HK-2 (cell line): ENCODE results near the gene B4GALNT1.
A peak's percentile ranks its signal among the peaks of the same experiment; 100 is the strongest.
"Not testable (repeated sequence)": the region's sequence is repeated elsewhere in the genome, so short reads cannot be mapped to it uniquely, and the experiment has no call there.

ENCODE experiments used
- DNase-seq: peaks from one replicate; pipeline ENCODE4 v3.0.0-alpha.2; 2018; ENCODE audit not compliant: unreplicated experiment

B4GALNT1 gene

DNA sequence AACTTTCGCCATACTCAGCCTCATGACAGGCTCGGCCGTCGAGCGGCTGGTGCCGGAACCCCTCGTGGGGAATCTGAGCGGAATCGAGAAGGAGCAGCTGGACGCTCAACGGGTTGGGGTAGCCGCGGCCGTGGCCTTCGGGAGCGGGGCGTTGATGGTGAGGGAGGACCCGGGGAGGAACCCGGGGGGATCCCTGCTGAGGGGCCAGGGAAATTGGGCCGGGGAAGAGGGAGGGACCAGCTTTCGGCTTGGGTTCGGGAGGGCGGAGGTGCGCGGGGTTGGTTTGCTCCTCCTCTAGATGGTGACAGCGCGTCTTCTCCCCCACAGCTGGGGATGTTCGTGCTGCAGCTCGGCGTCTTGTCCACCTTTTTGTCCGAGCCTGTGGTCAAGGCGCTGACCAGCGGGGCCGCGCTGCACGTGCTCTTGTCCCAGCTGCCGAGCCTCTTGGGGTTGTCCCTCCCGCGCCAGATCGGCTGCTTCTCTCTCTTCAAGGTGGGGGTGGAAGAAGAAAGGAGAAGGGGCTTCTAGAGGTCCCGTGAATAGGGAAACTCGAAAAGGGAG lies 12.0 kb downstream of the B4GALNT1 start:
- no peak for DNase-seq

DNA sequence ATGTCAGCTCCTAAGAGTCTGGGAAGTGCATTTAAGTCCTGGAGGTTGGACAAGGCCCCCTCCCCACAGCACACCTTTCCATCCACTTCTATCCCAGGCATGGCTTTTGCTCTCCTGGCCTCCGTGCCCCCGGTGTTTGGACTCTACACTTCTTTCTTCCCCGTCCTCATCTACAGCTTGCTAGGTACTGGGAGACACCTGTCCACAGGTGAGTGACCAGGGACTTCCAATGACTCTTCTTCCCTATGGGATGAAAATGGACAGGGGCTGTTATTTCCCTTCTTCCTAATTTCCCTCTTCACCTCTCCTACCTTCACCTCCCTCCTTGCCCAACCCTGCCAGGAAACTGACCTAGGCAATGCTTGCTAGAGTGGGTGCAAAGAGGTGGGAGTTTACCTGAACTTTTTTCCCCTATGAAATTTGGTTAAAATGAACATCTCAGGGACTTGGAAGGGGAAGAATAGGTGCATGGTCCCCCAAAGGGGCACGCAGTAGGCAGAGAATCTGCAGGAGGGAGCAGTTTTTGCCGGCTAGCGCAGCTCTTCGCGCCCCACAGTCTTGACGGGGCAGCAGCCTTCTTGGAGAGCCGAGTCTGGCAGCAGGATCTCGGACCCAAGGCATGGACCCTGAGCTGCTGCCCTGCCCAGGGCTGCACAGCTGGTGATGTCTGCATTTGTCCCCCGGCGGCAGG lies 12.6 kb downstream of the B4GALNT1 start:
- DNase-seq, result no peak

DNA sequence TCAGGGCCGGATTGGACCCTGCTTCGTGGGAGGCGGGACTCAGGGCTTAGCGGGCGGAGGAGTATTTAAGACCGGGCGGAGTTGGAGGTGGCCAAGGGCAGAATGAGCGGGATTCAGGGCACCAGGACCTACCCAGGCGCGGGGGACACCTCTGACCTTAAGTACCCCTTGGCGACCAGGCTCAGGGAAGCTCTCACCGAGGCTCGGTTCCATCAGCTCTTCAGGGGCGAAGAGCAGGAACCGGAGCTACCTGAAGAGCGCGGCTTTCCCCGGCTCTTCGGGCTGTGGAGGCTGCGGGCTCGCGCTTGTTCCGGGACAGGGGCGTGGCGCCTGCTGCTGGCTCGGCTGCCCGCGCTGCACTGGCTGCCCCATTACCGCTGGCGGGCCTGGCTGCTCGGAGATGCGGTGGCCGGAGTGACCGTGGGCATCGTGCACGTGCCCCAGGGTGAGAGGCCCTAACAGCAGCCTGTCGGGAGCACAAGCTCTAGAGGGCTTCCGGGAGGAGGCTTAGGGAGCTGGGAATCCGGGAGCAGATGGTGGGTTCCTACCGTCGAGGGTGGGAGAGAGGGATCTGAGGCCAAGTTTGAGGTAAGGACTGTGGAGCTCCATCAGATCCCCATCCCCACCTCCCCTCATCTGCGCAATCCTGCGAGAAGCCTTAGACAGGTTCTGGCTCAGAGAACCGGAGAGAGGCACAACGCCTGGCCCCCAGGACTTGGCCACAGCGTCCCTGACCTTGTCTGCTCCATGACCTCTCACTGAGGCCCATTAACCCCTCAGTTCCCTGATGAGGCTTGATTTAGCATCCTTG lies 13.4 kb downstream of the B4GALNT1 start:
- DNase-seq, result no peak

DNA sequence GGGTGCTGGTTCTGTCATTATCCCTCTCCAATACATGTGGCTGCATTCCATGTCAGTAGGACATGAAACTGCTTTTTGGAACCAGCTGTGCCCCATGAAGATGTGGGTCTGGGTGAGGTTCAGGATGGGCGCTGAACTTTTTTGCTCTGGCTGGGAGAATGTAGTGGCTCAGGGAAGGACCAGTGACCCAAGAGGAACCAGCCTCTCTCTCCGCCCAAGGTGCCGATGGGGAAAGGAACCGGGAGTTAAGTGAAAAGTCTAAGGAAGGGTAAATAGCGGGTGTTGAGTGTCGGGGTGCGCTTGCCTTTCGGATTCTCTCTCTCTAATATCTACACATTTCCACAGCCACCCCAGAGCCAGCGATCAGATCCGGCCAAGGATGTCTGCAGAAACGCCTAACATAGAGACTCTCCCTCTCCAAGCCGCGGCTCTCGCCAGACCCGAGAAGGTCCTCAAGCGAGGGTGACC lies 14.0 kb downstream of the B4GALNT1 start:
- no peak for DNase-seq

DNA sequence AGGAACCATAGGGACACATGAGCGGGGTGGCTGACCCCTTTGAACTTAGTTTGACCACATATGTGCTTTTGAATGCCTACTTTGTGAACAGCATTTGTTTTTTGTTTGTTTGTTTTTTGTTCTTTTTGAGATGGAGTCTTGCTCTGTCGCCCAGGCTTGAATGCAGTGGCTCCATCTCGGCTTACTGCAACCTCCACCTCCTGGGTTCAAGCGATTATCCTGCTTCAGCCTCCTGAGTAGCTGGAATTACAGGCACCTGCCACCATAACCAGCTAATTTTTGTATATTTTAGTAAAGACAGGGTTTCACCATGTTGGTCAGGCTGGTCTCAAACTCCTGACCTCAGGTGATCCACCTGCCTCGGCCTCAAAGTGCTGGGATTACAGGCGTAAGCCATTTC lies 14.6 kb downstream of the B4GALNT1 start:
- not testable (repeated sequence) for DNase-seq

DNA sequence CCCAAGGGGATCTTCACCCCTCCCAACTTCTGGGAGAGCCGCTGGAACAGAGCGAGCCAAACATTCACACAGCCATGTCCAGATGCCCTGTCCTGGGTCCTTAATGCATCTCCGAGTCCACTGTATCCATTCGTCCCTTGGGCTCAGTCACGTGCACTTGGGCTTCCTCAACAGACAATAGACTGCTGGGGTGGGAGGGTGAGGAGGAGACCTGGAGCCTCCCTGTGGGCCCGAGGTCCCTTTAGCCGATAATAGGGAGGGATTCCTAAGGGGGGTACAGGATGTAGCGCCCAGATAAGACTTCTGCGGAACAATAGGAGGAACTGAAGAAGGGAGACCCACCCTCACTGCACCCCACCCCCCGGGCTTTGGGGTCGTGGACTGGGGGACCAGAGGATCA lies 15.1 kb downstream of the B4GALNT1 start:
- no peak for DNase-seq

DNA sequence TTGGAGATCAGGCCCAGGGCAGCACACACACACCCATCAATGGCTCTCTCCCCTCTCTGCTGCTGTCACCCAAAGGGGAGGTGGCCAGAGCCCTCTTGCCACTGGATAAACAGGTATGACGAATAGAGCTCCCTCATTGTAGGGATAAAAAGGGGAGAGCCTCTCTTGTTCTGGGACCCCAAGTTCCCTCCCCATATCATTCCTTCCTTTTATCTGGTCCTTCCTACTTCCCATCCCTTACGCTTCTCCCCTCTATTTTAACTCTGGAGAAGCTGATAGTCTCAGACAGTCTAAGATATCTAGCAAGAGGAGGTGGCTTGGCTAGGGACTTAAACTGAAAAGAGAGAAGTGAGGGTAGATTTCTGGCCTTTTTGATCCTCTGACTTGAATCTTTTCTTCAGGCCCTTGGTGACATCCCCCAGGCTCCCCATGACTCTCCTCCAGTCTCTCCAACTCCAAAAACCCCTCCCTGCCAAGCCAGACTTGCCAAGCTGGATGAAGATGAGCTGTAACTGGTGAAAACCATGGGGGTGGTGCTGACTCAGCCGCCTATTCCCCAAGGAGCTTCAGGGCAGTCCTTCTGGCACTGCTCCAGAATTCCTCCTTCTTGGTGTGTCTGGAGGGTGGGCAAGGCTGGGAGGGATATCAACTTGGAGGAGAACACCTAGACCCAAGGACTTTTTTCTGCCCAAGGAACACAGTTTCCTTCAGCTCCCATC lies 16.5 kb downstream of the B4GALNT1 start:
- no peak for DNase-seq

DNA sequence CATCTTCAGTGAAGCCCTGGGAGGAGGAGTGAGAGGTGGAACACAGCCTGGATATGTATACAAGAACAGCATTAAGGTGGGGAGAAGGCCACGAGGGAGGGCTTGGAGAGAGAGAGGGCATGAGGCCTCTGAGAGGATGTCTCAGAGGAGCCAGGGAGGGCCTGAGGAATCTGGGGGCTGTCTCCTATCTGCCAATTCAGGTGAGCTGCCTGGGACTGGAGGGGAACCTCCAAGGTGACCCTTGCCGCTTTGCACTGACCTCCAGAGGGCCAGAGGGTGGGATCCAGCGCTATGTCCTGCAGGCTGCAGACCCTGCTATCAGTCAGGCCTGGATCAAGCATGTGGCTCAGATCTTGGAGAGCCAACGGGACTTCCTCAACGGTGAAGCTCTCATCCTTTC lies 17.4 kb downstream of the B4GALNT1 start:
- DNase-seq, result no peak

DNA sequence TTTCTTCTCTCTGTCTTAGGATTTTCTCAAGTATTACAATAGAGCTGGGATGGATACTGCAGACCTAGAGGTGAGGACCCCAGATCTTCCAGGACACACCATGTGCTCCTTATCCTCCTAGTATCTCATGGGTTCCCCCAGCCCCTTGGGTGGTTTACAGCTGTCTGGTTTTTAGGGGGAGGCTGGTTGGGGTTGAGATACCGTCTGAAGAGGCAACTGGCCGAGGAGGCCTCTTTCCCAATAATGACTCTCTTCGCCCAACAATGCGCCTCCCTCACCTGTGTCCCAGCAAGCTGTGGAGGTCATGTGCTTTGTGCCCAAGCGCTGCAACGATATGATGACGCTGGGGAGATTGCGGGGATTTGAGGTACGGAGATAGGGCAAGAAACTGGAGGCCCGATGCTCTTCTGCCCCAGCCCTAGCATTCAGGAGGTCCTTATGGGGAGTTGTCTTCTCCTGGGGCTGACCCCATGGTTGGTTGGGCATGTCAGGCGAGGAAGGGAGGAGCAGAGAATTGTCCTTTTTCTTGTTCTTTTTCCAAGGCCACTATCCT lies 18.0 kb downstream of the B4GALNT1 start:
- no peak for DNase-seq

DNA sequence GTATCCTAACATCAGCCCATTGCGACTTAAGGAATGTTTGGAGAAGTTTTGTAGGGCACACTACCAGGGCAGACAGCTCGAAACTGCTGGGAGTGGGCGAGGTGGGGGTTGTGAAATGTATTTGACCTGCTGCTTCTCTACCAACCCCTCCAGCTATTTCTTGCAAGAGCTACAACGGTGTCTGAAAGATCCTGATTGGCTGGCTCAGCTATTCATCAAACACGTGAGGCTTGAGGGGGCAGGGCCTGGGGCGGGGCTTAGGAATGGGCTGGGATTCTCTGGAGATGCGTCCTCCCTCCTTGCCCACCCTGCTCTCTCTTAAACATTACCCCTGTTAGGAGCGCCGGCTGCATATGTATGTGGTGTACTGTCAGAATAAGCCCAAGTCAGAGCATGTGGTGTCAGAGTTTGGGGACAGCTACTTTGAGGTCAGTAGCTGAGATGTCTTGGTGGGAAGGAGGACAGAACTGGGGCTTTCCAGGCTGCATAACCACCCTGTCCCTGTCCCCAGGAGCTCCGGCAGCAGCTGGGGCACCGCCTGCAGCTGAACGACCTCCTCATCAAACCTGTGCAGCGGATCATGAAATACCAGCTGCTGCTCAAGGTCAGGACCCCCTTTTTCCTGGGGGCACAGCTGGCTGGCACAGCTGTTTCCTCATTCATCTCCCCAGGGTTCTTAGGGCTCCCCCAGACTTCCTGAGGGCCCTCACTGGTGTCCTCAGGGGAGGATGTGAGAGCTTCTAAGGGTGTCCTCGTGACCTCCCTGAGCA lies 18.6 kb downstream of the B4GALNT1 start:
- no peak for DNase-seq

DNA sequence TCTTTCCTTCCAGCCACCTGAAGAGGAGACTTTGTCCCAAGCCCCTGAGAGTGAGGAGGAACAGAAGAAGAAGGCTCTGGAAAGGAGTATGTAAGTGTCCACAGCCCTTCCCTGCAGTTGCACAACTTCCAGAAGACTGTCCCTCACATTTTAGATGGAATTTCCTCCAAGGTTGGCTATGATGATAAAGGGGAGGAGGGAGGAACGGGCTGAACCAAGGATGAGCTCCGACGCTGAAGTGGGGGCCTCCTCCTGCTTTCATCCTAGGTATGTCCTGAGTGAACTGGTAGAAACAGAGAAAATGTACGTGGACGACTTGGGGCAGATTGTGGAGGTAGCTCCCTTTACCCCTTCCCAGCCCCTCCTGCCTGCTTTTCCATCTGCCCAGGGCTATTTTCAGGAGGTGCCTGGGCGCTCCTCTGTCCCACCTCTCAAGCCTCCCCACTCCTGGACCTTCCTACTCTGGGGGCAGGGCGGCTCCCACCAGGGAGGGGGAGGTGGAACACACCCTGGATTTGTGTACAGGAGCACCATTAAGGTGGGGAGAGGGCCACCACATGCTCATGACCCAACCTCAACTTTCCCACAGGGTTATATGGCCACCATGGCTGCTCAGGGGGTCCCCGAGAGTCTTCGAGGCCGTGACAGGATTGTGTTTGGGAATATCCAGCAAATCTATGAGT lies 19.4 kb downstream of the B4GALNT1 start:
- DNase-seq, result no peak

DNA sequence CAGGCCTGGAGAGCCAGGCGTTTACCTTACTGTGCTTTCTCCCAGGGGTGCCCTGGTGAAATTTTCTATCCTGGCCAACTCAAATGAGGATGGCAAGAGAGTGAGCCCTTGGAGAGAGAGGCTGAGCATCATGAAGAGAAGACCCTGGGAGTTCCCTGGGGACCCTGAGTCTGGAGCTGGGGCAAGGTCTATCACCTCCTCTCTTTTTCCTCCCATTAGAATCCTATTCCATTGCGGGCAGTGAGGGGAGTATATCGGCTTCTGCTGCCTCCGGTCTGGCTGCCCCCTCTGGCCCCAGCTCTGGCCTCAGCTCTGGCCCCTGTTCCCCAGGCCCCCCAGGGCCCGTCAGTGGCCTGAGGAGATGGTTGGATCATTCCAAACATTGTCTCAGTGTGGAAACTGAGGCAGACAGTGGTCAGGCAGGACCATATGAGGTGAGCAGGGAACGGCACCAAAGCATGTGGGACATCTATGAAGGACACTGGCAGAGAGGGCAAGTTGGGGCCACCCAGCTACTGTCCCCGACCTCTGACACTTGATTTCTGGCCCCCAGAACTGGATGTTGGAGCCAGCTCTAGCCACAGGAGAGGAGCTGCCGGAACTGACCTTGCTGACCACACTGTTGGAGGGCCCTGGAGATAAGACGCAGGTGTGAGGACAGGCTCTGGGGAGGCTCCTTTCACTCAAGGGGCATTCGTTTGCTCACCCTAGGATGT lies 20.1 kb downstream of the B4GALNT1 start:
- DNase-seq, result no peak

DNA sequence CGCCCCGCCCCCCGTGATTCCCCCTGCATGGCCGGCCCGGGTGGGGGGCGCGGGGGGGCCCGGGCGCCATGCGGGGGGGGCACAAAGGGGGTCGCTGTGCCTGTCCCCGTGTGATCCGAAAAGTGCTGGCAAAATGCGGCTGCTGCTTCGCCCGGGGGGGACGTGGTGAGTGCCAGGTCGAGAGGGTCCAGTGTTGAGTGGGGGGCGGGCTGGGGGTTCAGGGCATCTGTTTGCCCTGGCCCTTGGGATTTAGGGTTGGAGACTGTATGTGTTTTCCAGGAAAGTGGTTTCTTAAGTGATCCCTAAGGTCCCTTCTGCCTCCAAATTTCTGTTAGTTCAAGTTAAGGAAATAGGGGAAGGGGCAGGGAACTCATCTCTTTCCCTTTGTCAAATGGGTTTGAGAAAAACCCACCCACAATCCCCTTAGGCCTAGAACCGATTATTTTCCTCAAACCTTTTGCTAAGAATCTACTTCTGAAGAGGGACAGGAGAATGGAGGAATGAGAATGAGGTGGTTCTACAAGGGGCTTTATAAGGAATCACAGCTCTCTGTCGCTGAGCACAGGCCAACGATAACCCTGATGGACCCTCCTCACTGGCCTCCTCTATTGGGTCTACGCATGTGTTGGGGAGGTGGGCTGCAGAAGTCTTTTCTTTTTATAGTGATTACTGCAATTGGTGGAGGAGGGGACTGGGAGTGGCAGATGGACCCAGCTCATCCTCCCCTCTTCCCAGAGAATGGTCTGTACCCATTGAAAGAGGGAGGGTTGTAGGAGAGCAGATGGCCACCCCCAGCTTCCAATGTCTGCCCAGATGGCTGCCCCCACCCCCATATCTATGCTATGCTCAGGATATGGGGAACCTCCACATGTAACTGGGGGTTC lies 20.9 kb downstream of the B4GALNT1 start:
- no peak for DNase-seq

DNA sequence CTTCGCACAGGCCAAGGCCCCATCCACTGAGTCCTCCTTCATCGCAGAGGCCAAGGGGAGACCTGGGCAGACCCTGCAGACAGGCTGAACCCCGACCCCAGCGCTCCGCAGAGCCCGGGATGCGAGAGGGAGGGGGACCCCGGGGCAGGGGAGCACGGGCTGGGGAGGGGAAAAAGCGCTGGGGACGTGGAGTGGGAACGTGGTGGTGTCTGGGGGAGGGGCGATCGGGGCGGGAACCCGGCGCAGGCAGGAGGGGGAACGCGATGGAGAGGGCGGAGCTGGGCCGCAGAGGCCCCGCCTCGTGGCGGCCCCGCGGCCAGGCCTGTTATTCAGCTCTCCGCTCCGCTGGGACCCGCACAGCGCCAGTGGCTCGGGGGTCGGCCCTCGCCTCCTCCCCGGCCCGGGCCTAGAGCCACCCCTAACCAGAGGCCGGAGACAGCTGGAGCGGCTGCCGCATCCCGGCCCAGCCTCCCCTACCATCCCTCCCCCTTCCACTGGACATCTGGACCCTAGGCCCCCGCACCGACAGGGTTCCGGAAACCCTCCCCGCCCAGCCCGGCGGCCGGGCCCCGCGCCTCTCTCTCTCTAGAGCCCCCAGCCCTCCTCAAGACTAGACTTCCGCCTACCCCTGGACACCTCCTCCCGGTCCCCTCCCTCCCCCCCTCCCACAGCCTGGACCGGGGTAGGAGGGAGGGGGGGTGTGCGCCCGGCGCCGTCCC lies 21.7 kb downstream of the B4GALNT1 start, which contains the start of gene ARHGEF25:
Gene ARHGEF25 (plus strand): TSS at position 328 of the 719 bp plus-strand sequence. CDS start 460 bp downstream, outside the sequence.
- DNase-seq, result peak; percentile 54

DNA sequence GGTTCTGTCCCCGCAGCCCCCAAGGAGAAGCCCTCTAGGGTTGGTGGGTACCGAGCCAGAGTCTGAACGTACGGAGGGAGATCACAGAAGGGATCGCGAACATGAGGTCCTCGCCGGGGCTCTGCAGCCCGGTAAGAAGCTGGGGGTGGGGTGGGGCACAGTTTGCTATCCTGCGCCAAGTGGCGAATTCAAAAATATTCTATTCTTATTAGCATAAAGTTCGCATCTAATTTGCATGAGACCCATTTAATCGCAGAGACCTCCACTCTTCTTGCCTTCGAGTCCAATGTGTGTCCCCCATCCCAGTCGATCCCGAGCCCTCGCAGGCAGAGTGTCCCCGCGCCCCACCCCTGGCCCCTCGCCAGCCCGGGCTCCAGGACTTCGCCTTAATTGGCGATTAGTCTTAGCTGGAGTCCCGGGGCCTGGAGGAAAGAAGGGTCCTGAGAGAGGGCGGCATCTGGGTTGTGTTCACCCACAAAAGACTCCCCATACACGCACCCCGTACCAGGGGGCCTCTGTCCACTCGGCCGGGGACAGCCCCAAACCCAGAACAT lies 22.4 kb downstream of the B4GALNT1 start:
- DNase-seq, result no peak

DNA sequence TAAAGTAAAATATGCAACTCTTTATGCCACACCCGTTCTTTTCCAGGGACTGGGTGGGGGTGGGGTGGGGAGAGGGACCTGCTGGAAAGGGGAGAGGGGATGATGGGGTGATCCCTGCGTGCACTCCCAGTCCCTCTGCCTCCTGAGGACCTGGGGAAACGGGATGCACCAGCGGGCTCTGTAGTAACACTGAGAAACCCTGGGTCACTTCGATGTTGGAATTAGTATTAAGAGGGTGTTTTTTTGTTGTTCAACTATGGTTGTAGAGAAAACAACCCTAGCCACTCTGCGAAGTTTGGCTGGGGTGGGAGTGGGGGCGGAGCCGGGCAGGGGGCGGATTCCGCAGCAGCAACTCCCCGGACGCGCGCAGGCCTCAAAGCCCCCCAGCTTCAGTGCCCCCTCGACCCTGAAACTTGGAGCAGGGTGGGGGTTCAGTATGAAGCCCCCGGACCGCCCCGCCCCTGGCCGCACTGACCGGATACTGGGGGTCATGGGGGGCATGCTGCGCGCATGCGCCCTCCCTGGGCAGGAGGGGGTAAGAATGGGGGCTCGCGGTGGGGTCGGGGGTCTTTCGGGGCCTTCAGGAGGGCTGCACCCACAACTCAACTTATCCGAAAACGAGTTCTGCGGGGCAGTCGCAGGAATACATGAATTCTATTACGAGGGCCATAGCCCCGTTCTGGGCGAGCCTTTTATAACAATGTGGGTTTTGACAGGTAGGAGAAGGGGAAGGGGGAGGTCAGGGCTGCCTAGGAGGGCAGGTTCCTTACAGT lies 23.0 kb downstream of the B4GALNT1 start:
- no peak for DNase-seq
